PC-9 (cell line): ENCODE results near the gene POU4F1. TPM values are rescaled to one million over a fixed set of nuclear protein-coding genes. Genes with fewer than 3 reads are reported as not detected.

Experiments
- BruUV-seq: library from RNA; stranded (reverse); fragments of 400-500 nt; replicated peaks from 2 replicates; lab custom pipeline; 2021; lab: Mats Ljungman, UMichigan
- CTCF ChIA-PET: fragments of 300-600 bp; sonication (Branson Sonifier 250); formaldehyde crosslinking; loops from one replicate; lab custom pipeline; 2022; ENCODE audit warnings: antibody characterized with exemption; lab: Charles Lee
- POLR2A ChIA-PET: fragments of 300-600 bp; sonication (Branson Sonifier 250); formaldehyde crosslinking; loops from one replicate; lab custom pipeline; 2022; ENCODE audit warnings: antibody characterized with exemption; ENCODE audit not compliant: unreplicated experiment; lab: Charles Lee
- DNase-seq, 2 experiments: peaks; one replicate each; pipeline versions ENCODE4 v3.0.0 to v3.0.0-alpha.2; 2015 to 2022; ENCODE audit warnings: mixed read lengths in 1 of 2
- H2AFZ ChIP-seq: fragments of 200-600 bp; sonication (generic); 2 replicates; pipeline ENCODE4 v1.8.1; 2017; ENCODE audit warnings: antibody characterized with exemption
- H3F3A ChIP-seq: fragments of 200-600 bp; sonication (generic); 2 replicates; pipeline ENCODE4 v1.8.1; 2017; ENCODE audit warnings: antibody characterized with exemption, mild to moderate bottlenecking, low read depth; ENCODE audit not compliant: insufficient read depth
- H3K27ac ChIP-seq: fragments of 200-600 bp; sonication (generic); 2 replicates; pipeline ENCODE4 v1.6.1; 2016; ENCODE audit warnings: mixed run types
- H3K27me3 ChIP-seq: fragments of 200-600 bp; sonication (generic); 2 replicates; pipeline ENCODE4 v1.6.1; 2016; ENCODE audit warnings: low read depth, mixed run types; ENCODE audit not compliant: insufficient read depth
- H3K36me3 ChIP-seq: fragments of 200-600 bp; sonication (generic); 2 replicates; pipeline ENCODE4 v1.6.1; 2016; ENCODE audit warnings: low read depth, mixed run types
- H3K4me1 ChIP-seq: fragments of 200-600 bp; sonication (generic); replicated peaks from 2 replicates; pipeline ENCODE4 v1.6.1; 2016; ENCODE audit warnings: mixed run types; ENCODE audit not compliant: insufficient read depth
- H3K4me2 ChIP-seq: fragments of 200-600 bp; sonication (generic); 2 replicates; pipeline ENCODE4 v1.6.1; 2017; ENCODE audit warnings: mixed run types
- H3K4me3 ChIP-seq: fragments of 200-600 bp; sonication (generic); 2 replicates; pipeline ENCODE4 v1.6.1; 2016; ENCODE audit warnings: mixed run types
- H3K79me2 ChIP-seq: fragments of 200-600 bp; sonication (generic); 2 replicates; pipeline ENCODE4 v1.6.1; 2017; ENCODE audit warnings: low read depth, mixed run types
- H3K9me2 ChIP-seq: fragments of 200-600 bp; sonication (generic); 2 replicates; pipeline ENCODE4 v1.8.1; 2017; ENCODE audit warnings: mild to moderate bottlenecking; ENCODE audit not compliant: insufficient read depth
- H3K9me3 ChIP-seq: fragments of 200-600 bp; sonication (generic); 2 replicates; pipeline ENCODE4 v1.8.1; 2016; ENCODE audit warnings: low read depth; ENCODE audit not compliant: insufficient read depth
- H4K20me1 ChIP-seq: fragments of 200-600 bp; sonication (generic); 2 replicates; pipeline ENCODE4 v1.8.1; 2017; ENCODE audit not compliant: insufficient read depth
- EZH2 ChIP-seq: fragments of 200-600 bp; sonication (generic); IDR thresholded peaks from 2 replicates; pipeline ENCODE4 v1.8.0; 2017; ENCODE audit warnings: antibody characterized with exemption, low read depth
- intact Hi-C: fragments of 100-400 bp; cut with micrococcal nuclease; formaldehyde crosslinking; loops from one replicate; pipeline ENCODE4 v1.10.0; 2022; ENCODE audit not compliant: unreplicated experiment
- total RNA-seq: library from RNA; stranded (reverse); gene quantifications from 2 replicates; pipeline ENCODE4 v1.2.3, GENCODE V29; 2021
- TF ChIP-seq, protein P1 (sequence below): fragments of 200-600 bp; sonication (generic); conservative IDR thresholded peaks from 2 replicates; pipeline ENCODE4 v1.6.1; 2017; ENCODE audit warnings: mixed run types, antibody characterized with exemption, mild to moderate bottlenecking, moderate library complexity

The POU4F1 gene
- total RNA-seq, 1 experiment from 2014 or later = not detected

DNA sequence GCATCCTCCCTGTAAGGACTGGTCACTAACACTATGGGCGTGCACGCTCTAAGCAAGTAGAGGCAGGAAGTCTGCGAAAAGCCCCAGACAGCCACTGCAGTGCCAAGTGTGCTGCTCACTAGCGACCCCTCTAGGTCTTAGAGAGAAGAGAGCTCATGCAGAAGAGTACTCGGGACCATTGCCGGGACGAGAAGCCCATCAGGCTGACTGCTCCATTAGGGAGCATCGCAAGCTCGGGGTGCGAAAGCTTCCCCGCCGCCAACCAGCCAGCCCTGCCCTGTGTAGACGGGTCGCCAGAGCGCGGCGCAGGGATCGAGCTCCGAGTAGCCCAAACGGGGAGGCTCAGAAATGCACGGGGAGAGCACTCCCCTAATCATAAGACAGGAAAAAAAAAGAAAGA lies 16.6 kb downstream of the POU4F1 start:
- DNase-seq = no peak
- no TSS peak for BruUV-seq
- TF ChIP-seq, protein P1, sequence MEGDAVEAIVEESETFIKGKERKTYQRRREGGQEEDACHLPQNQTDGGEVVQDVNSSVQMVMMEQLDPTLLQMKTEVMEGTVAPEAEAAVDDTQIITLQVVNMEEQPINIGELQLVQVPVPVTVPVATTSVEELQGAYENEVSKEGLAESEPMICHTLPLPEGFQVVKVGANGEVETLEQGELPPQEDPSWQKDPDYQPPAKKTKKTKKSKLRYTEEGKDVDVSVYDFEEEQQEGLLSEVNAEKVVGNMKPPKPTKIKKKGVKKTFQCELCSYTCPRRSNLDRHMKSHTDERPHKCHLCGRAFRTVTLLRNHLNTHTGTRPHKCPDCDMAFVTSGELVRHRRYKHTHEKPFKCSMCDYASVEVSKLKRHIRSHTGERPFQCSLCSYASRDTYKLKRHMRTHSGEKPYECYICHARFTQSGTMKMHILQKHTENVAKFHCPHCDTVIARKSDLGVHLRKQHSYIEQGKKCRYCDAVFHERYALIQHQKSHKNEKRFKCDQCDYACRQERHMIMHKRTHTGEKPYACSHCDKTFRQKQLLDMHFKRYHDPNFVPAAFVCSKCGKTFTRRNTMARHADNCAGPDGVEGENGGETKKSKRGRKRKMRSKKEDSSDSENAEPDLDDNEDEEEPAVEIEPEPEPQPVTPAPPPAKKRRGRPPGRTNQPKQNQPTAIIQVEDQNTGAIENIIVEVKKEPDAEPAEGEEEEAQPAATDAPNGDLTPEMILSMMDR = 0 out of 2 replicates have a peak, but pooled peaks have one; percentile 21
- TF ChIP-seq EZH2 = no peak
- H3K4me3 ChIP-seq = no peak overlapping the region
- H3K9me3 ChIP-seq = no peaks in the 10 kb centered on the region
- H2AFZ ChIP-seq = no peak overlapping the region
- H3K79me2 ChIP-seq = no peaks in the 10 kb centered on the region
- H4K20me1 ChIP-seq = no peaks in the 10 kb centered on the region
- no peak overlapping the region for H3K4me2 ChIP-seq
- no peaks in the 10 kb centered on the region for H3K4me1 ChIP-seq
- H3K9me2 ChIP-seq = no peaks in the 10 kb centered on the region
- CTCF ChIA-PET = no interaction called here
- no peak overlapping the region for H3K27ac ChIP-seq
- POLR2A ChIA-PET = no interaction called here
- intact Hi-C loops = no loop called here
- H3K27me3 ChIP-seq = no peaks in the 10 kb centered on the region; the same call in 1 of the 2 replicates
- no peaks in the 10 kb centered on the region for H3K36me3 ChIP-seq
- H3F3A ChIP-seq = no peaks in the 10 kb centered on the region

DNA sequence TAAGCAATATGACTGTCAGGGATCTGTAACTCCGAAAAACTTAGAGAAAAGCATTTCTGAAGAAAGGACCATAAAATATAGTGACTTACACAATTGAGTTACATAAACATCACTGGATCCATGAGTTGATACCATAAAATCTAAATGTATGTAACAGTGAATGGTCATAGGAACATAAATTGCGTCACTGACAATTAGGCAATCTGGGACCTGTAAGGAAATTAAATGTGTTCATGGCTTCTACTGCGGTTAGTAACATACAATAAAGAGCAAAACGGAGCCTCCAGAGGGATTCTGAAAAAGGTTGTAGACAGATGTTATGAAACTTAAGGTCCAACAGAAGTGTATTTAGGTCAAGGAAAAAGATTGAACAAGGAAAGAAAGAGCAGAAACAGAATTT lies 27.1 kb downstream of the POU4F1 start:
- CTCF ChIA-PET = no interaction called here
- TF ChIP-seq, protein P1 = no peak
- TF ChIP-seq EZH2 = no peak
- intact Hi-C loops = loop anchor here (5.0 kb wide), 1 partner anchor 446 kb away; no protein-coding TSS in a partner anchor
- no peaks in the 10 kb centered on the region for H3K9me3 ChIP-seq
- no TSS peak for BruUV-seq
- no peaks in the 10 kb centered on the region for H3K9me2 ChIP-seq
- no peak overlapping the region for H3K27ac ChIP-seq
- DNase-seq = no peak
- no peak overlapping the region for H3K4me3 ChIP-seq
- H3K27me3 ChIP-seq = no peaks in the 10 kb centered on the region
- H3K79me2 ChIP-seq = no peaks in the 10 kb centered on the region
- H3K4me1 ChIP-seq = no peaks in the 10 kb centered on the region
- no peaks in the 10 kb centered on the region for H3F3A ChIP-seq
- H4K20me1 ChIP-seq = no peaks in the 10 kb centered on the region; the same call in 1 of the 2 replicates
- no peaks in the 10 kb centered on the region for H3K36me3 ChIP-seq
- POLR2A ChIA-PET = no interaction called here
- H3K4me2 ChIP-seq = no peak overlapping the region
- no peak overlapping the region for H2AFZ ChIP-seq

DNA sequence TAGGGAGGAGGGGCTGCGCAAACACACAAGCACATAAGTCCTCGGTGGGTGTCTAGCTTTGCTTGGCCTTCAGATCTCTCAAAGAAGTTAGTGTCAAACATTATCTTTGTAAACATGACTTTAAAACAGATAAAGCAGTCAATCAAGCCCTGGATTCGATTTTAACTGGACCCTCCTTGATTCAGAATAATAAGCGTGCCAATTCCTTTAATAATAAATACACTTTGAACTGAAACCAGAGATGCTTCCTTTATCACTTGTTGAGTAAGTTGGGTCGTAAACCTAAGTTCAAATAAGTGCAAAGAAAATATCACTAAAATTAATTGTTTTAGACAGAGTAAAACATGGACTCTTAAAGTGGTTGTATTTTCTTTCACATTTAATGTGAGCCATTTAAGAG lies 30.9 kb downstream of the POU4F1 start:
- intact Hi-C loops = no loop called here
- DNase-seq = no peak
- H3K4me1 ChIP-seq = no peaks in the 10 kb centered on the region
- no peak overlapping the region for H3K27ac ChIP-seq
- no peaks in the 10 kb centered on the region for H3K36me3 ChIP-seq
- H3K9me2 ChIP-seq = no peaks in the 10 kb centered on the region; the same call in 1 of the 2 replicates
- no peak overlapping the region for H3K4me3 ChIP-seq
- no peaks in the 10 kb centered on the region; the same call in 1 of the 2 replicates for H4K20me1 ChIP-seq
- H3F3A ChIP-seq = no peaks in the 10 kb centered on the region
- no peak overlapping the region for H2AFZ ChIP-seq
- TF ChIP-seq, protein P1 = no peak
- TF ChIP-seq EZH2 = no peak
- H3K27me3 ChIP-seq = no peaks in the 10 kb centered on the region
- no peaks in the 10 kb centered on the region for H3K9me3 ChIP-seq
- ChIA-PET POLR2A (no interaction called here), CTCF (no interaction called here)
- H3K4me2 ChIP-seq = no peak overlapping the region
- BruUV-seq = no TSS peak
- no peaks in the 10 kb centered on the region for H3K79me2 ChIP-seq
